Nephron progenitor cell (in vitro differentiated cells): Measurements from ENCODE around the gene COL8A1.
"Not testable (repeated sequence)": the region's sequence is repeated elsewhere in the genome, so short reads cannot be mapped to it uniquely, and the experiment has no call there.

Source experiments
- DNase-seq: peaks from one replicate; pipeline ENCODE4 v3.0.0; 2021
- H3K27ac Mint-ChIP-seq: 2 replicates; pipeline ENCODE4 v1.8.0; 2021; ENCODE audit warnings: mild to moderate bottlenecking, moderate library complexity, mixed read lengths
- H3K27me3 Mint-ChIP-seq: 2 replicates; pipeline ENCODE4 v1.8.0; 2021; ENCODE audit warnings: mild to moderate bottlenecking, low read depth, mixed read lengths; ENCODE audit not compliant: poor library complexity
- H3K36me3 Mint-ChIP-seq: 2 replicates; pipeline ENCODE4 v1.8.0; 2021; ENCODE audit warnings: low read depth, mixed read lengths
- H3K4me1 Mint-ChIP-seq: 2 replicates; pipeline ENCODE4 v1.8.0; 2021; ENCODE audit warnings: mixed read lengths
- H3K4me3 Mint-ChIP-seq: 2 replicates; pipeline ENCODE4 v1.8.0; 2021; ENCODE audit warnings: mild to moderate bottlenecking, moderate library complexity, mixed read lengths
- H3K9me3 Mint-ChIP-seq: 2 replicates; pipeline ENCODE4 v1.8.0; 2021; ENCODE audit warnings: mild to moderate bottlenecking, moderate library complexity, mixed read lengths
- CTCF ChIP-seq: fragments of 200-600 bp; sonication (generic); IDR thresholded peaks from 2 replicates; pipeline ENCODE4 v1.5.0; 2021; ENCODE audit warnings: antibody characterized with exemption

COL8A1 gene

GRCh38 chr3:99833617-99834205, 195.3 kb downstream of the COL8A1 start:
- Mint-ChIP-seq H3K4me3 (no peak overlapping the region), H3K9me3 (no peaks in the 10 kb centered on the region), H3K27me3 (peaks cover 1% of the 10 kb centered on the region), H3K27ac (no peak overlapping the region), H3K4me1 (peaks cover 4% of the 10 kb centered on the region), H3K36me3 (peaks cover under 1% of the 10 kb centered on the region)
- no peak for TF ChIP-seq CTCF
- DNase-seq, result no peak

- no peak for TF ChIP-seq CTCF
- no peak overlapping the region for H3K4me3 Mint-ChIP-seq
- no peaks in the 10 kb centered on the region for H3K36me3 Mint-ChIP-seq
- no peaks in the 10 kb centered on the region for H3K9me3 Mint-ChIP-seq
- no peak overlapping the region for H3K27ac Mint-ChIP-seq
- peaks cover 4% of the 10 kb centered on the region for H3K4me1 Mint-ChIP-seq
- no peaks in the 10 kb centered on the region for H3K27me3 Mint-ChIP-seq
- no peak for DNase-seq
Observed at GRCh38 chr3:99834211-99834957, 196.0 kb downstream of the COL8A1 start.

GRCh38 chr3:99836681-99837080, 198.3 kb downstream of the COL8A1 start:
- Mint-ChIP-seq H3K27me3 (no peaks in the 10 kb centered on the region), H3K27ac (no peak overlapping the region), H3K36me3 (no peaks in the 10 kb centered on the region), H3K4me3 (no peak overlapping the region), H3K9me3 (no peaks in the 10 kb centered on the region), H3K4me1 (peaks cover 4% of the 10 kb centered on the region)
- TF ChIP-seq CTCF, result no peak
- no peak for DNase-seq

- Mint-ChIP-seq H3K9me3 (no peaks in the 10 kb centered on the region), H3K27me3 (no peaks in the 10 kb centered on the region), H3K36me3 (no peaks in the 10 kb centered on the region), H3K4me3 (no peak overlapping the region), H3K27ac (no peak overlapping the region), H3K4me1 (peaks cover 4% of the 10 kb centered on the region)
- TF ChIP-seq CTCF, result no peak
- DNase-seq, result no peak
Observed at GRCh38 chr3:99837715-99838114, 199.3 kb downstream of the COL8A1 start.

GRCh38 chr3:99838755-99839154, 200.4 kb downstream of the COL8A1 start:
- Mint-ChIP-seq H3K27ac (no peak overlapping the region), H3K4me3 (no peak overlapping the region), H3K9me3 (no peaks in the 10 kb centered on the region), H3K27me3 (no peaks in the 10 kb centered on the region), H3K4me1 (peaks cover 4% of the 10 kb centered on the region), H3K36me3 (no peaks in the 10 kb centered on the region)
- no peak for TF ChIP-seq CTCF
- no peak for DNase-seq

- no peak for TF ChIP-seq CTCF
- Mint-ChIP-seq H3K27ac (no peak overlapping the region), H3K4me3 (no peak overlapping the region), H3K9me3 (no peaks in the 10 kb centered on the region), H3K4me1 (peaks cover 11% of the 10 kb centered on the region), H3K27me3 (no peaks in the 10 kb centered on the region), H3K36me3 (no peaks in the 10 kb centered on the region)
- no peak for DNase-seq
Observed at GRCh38 chr3:99839613-99840012, 201.2 kb downstream of the COL8A1 start.

GRCh38 chr3:99841949-99842348, 203.6 kb downstream of the COL8A1 start:
- H3K4me1 Mint-ChIP-seq, result peaks cover 19% of the 10 kb centered on the region
- H3K9me3 Mint-ChIP-seq, H3K27ac Mint-ChIP-seq, H3K27me3 Mint-ChIP-seq, H3K4me3 Mint-ChIP-seq, DNase-seq, H3K36me3 Mint-ChIP-seq: not testable (repeated sequence)
